Measurements from ENCODE around the gene SCN5A. TPM values are rescaled to one million over a fixed set of nuclear protein-coding genes. Genes with fewer than 3 reads are reported as not detected.

Gene SCN5A
- total and polyA plus RNA-seq, 2 of the 8 experiments (the other 6 are each of a cell fraction or from before 2014, with no cell fraction given), result 4.8 to 11.4 TPM

DNA sequence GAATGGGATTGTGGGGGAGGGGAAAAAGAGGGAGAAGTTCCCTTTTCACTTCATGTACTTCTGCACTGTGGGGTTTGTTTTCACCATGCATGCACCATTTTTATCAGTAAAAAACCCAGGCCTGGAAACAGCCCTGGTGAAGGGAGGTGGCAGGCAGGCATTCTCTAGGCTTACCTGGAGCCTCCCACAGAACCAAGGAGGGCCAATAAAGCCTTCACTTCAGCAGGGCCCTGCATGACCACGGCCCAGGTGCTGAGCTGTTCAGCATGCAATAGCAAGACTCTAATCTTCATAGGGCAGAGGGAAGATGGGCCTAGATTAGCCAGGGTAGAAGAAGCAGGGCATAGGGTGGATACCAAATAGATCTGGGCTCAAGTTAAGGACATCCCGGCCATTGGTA lies 49.6 kb downstream of the SCN5A start:
- Histone ChIP-seq H4K5ac (ENCODE audit: insufficient read length, low read depth, low read length) (no peak overlapping the region), H2BK12ac (ENCODE audit: low read depth, low read length) (no peak overlapping the region), H3K4me2 (ENCODE audit: insufficient read depth in 1 of 2, low read depth in 2 of 2, low read length in 2 of 2) (no peak overlapping the region), H3K4me1 (replicated peaks in 1 of 4; ENCODE audit: control insufficient read depth in 3 of 4, insufficient read depth in 4 of 4, low read length in 3 of 4) (no peaks in the 10 kb centered on the region), H3K23me2 (ENCODE audit: low read depth, low read length) (peaks cover 2% of the 10 kb centered on the region; the same call in 1 of the 2 replicates), H3K14ac (ENCODE audit: insufficient read length) (no peak overlapping the region), H3K79me1 (ENCODE audit: low read depth, low read length) (no peaks in the 10 kb centered on the region), H3K9me3 (ENCODE audit: insufficient read depth in 2 of 2, low read depth in 1 of 2, low read length in 1 of 2) (no peaks in the 10 kb centered on the region), H3K79me2 (ENCODE audit: control insufficient read depth in 1 of 2, insufficient read depth in 2 of 2, low read length in 2 of 2) (no peaks in the 10 kb centered on the region), H4K20me1 (replicated peaks in 1 of 2; ENCODE audit: control insufficient read depth in 1 of 2, insufficient read depth in 2 of 2, low read length in 2 of 2) (peaks cover 0 to 2% of the 10 kb centered on the region in 2 experiments), H2AK5ac (ENCODE audit: low read depth, low read length) (no peak overlapping the region), H2AFZ (ENCODE audit: low read length) (no peak overlapping the region), H4K8ac (ENCODE audit: extremely low read depth, insufficient read depth, low read length) (no peak overlapping the region), H2BK120ac (replicated peaks; ENCODE audit: low read depth, low read length) (no peak overlapping the region), H3K4me3 (ENCODE audit: extremely low read depth in 1 of 4, insufficient read depth in 2 of 4, low read depth in 3 of 4, low read length in 4 of 4) (no peak overlapping the region), H4K91ac (replicated peaks; ENCODE audit: insufficient read length, low read length) (no peak overlapping the region), H3K27me3 (replicated peaks in 1 of 4; ENCODE audit: control insufficient read depth in 3 of 4, extremely low read depth in 1 of 4, insufficient read depth in 3 of 4, low read length in 3 of 4) (no peaks in the 10 kb centered on the region), H2BK5ac (ENCODE audit: low read depth, low read length) (no peak overlapping the region), H3K18ac (ENCODE audit: extremely low read depth, low read length) (no peak overlapping the region), H3K36me3 (ENCODE audit: control insufficient read depth in 2 of 4, insufficient read depth in 4 of 4, low read length in 3 of 4) (no peaks in the 10 kb centered on the region; a peak in 1 of 8 replicates), H3K4ac (replicated peaks; ENCODE audit: insufficient read length, low read depth, low read length) (no peak overlapping the region), H3K23ac (ENCODE audit: insufficient read length) (no peak overlapping the region), H2BK20ac (ENCODE audit: low read length) (no peak overlapping the region), H3K27ac (ENCODE audit: low read depth, low read length) (no peak overlapping the region), H3K9ac (replicated peaks in 1 of 4; ENCODE audit: extremely low read depth in 1 of 4, low read depth in 3 of 4, low read length in 3 of 4) (no peak overlapping the region), H2BK15ac (ENCODE audit: low read length) (no peak overlapping the region), H3K56ac (replicated peaks; ENCODE audit: insufficient read length, low read depth, low read length) (no peak overlapping the region)
- DNase-seq (ENCODE audit: low read depth in 1 of 2, low spot score in 2 of 2), result no peak
- ChIA-PET POLR2A (ENCODE audit: partially characterized antibody) (interaction anchor here (1.2 kb wide), 1 partner anchor 11 kb away, joined by 3 read pairs; no protein-coding TSS in a partner anchor), CTCF (ENCODE audit: partially characterized antibody) (interaction anchor here (1.3 to 1.5 kb wide), 3 partner anchors 28 to 33 kb away, joined by 3 to 4 read pairs (median 3); no protein-coding TSS in a partner anchor)
- WGBS, 2 experiments (ENCODE audit: extremely low coverage in 1 of 2, insufficient coverage in 1 of 2, insufficient read length in 1 of 2, insufficient replicate concordance in 2 of 2, low coverage in 1 of 2, low lambda C conversion rate in 2 of 2, missing lambda C conversion rate in 1 of 2), result 93% methylated on average over 2 of the region's 2 CpGs; no CpG with 5 or more reads in 1 of the 2 experiments
- no peak for FAIRE-seq
- TF ChIP-seq JUN (IDR thresholded peaks at IDR 0.05; ENCODE audit: low read depth, low read length), result no peak
- TF ChIP-seq TEAD4 (IDR thresholded peaks at IDR 0.05; ENCODE audit: low read depth, low read length), result no peak
- TF ChIP-seq POLR2AphosphoS5 (IDR thresholded peaks at IDR 0.05; ENCODE audit: low read depth, low read length), result no peak
- TF ChIP-seq RAD21 (IDR thresholded peaks at IDR 0.05 in 1 of 2, conservative IDR thresholded peaks at IDR 0.05 in 1 of 2; ENCODE audit: low read depth in 2 of 2, low read length in 2 of 2), result no peak
- no peak for TF ChIP-seq USF2 (IDR thresholded peaks at IDR 0.05; ENCODE audit: low read length)
- no peak for TF ChIP-seq CTCF (IDR thresholded peaks at IDR 0.05; ENCODE audit: control extremely low read depth in 1 of 3, insufficient read depth in 1 of 3, low read depth in 1 of 3, low read length in 3 of 3)
- no peak for TF ChIP-seq ZNF274 (IDR thresholded peaks at IDR 0.05; ENCODE audit: borderline replicate concordance, extremely low read depth, low read length)
- no peak for TF ChIP-seq EZH2 (IDR thresholded peaks at IDR 0.05; ENCODE audit: low read depth, low read length, severe bottlenecking)
